ENCODE results near the gene MICAL2. TPM values are rescaled to one million over a fixed set of nuclear protein-coding genes. Genes with fewer than 3 reads are reported as not detected.
A peak's percentile ranks its signal among the peaks of the same experiment; 100 is the strongest.

MICAL2 gene
- total RNA-seq, 1 donor: 156 TPM

- peaks cover 55% of the 10 kb centered on the region for H3K4me1 ChIP-seq (ENCODE audit: insufficient read depth, low read length)
- H3K4me2 ChIP-seq (ENCODE audit: insufficient read depth, low read length): no peak overlapping the region
- peak overlapping the region; percentile 99 for H3K27ac ChIP-seq (ENCODE audit: low read depth, low read length)
- no peaks in the 10 kb centered on the region for H4K20me1 ChIP-seq (ENCODE audit: insufficient read depth, low read length)
- H3K27me3 ChIP-seq (ENCODE audit: insufficient read depth, low read length): no peaks in the 10 kb centered on the region
- peaks cover 66% of the 10 kb centered on the region for H3K79me2 ChIP-seq (ENCODE audit: insufficient read depth, low read length)
- H3K4me3 ChIP-seq (ENCODE audit: insufficient read depth, low read length): no peak overlapping the region
- TF ChIP-seq CTCF (IDR thresholded peaks at IDR 0.05; ENCODE audit: extremely low read depth, low read depth, low read length): no peak
- no peak overlapping the region for H2AFZ ChIP-seq (ENCODE audit: low read length)
- peaks cover 56% of the 10 kb centered on the region for H3K36me3 ChIP-seq (ENCODE audit: insufficient read depth, low read length)
- DNase-seq (ENCODE audit: insufficient read length, low spot score, missing footprints): no peak
- H3K9me3 ChIP-seq (ENCODE audit: low read depth, low read length): no peaks in the 10 kb centered on the region
These were observed 89.0 kb downstream of the MICAL2 start for GRCh38 chr11:12199231-12199948.

GRCh38 chr11:12200279-12200990 is 90.0 kb downstream of the MICAL2 start:
- TF ChIP-seq CTCF (IDR thresholded peaks at IDR 0.05; ENCODE audit: extremely low read depth, low read depth, low read length): no peak
- H3K27ac ChIP-seq (ENCODE audit: low read depth, low read length): peak overlapping the region; percentile 99
- H3K4me3 ChIP-seq (ENCODE audit: insufficient read depth, low read length): no peak overlapping the region
- no peak for DNase-seq (ENCODE audit: insufficient read length, low spot score, missing footprints)
- H3K4me1 ChIP-seq (ENCODE audit: insufficient read depth, low read length): peaks cover 61% of the 10 kb centered on the region
- peak overlapping the region; percentile 40 for H3K4me2 ChIP-seq (ENCODE audit: insufficient read depth, low read length)
- H3K36me3 ChIP-seq (ENCODE audit: insufficient read depth, low read length): peaks cover 60% of the 10 kb centered on the region
- H3K27me3 ChIP-seq (ENCODE audit: insufficient read depth, low read length): no peaks in the 10 kb centered on the region
- no peak overlapping the region for H2AFZ ChIP-seq (ENCODE audit: low read length)
- peaks cover 67% of the 10 kb centered on the region for H3K79me2 ChIP-seq (ENCODE audit: insufficient read depth, low read length)
- H3K9me3 ChIP-seq (ENCODE audit: low read depth, low read length): no peaks in the 10 kb centered on the region
- H4K20me1 ChIP-seq (ENCODE audit: insufficient read depth, low read length): no peaks in the 10 kb centered on the region

GRCh38 chr11:12200991-12201985 is 90.9 kb downstream of the MICAL2 start:
- no peak for DNase-seq (ENCODE audit: insufficient read length, low spot score, missing footprints)
- Histone ChIP-seq H4K20me1 (ENCODE audit: insufficient read depth, low read length) (no peaks in the 10 kb centered on the region), H3K36me3 (ENCODE audit: insufficient read depth, low read length) (peaks cover 68% of the 10 kb centered on the region), H3K27me3 (ENCODE audit: insufficient read depth, low read length) (no peaks in the 10 kb centered on the region), H3K4me2 (ENCODE audit: insufficient read depth, low read length) (peak overlapping the region; percentile 40), H3K4me3 (ENCODE audit: insufficient read depth, low read length) (no peak overlapping the region), H3K9me3 (ENCODE audit: low read depth, low read length) (no peaks in the 10 kb centered on the region), H3K79me2 (ENCODE audit: insufficient read depth, low read length) (peaks cover 68% of the 10 kb centered on the region), H3K4me1 (ENCODE audit: insufficient read depth, low read length) (peaks cover 68% of the 10 kb centered on the region), H2AFZ (ENCODE audit: low read length) (no peak overlapping the region), H3K27ac (ENCODE audit: low read depth, low read length) (peak overlapping the region; percentile 99)
- no peak for TF ChIP-seq CTCF (IDR thresholded peaks at IDR 0.05; ENCODE audit: extremely low read depth, low read depth, low read length)

All from osteoblast (primary cell).